T-helper 1 cell (primary cell): ENCODE results near the gene CFHR2.
"Not testable (repeated sequence)": the region's sequence is repeated elsewhere in the genome, so short reads cannot be mapped to it uniquely, and the experiment has no call there.

Experiments
- DNase-seq, 5 donors: peaks; one replicate each; pipeline ENCODE4 v3.0.0-alpha.2; 2012 to 2020
- total RNA-seq, 4 donors: gene quantifications; one replicate each; lab custom pipeline; 2026; lab: John Stamatoyannopoulos, UW

The CFHR2 gene
- 0 reads per million in 4 donors for total RNA-seq

- DNase-seq, result not testable (repeated sequence)
Measured at GRCh38 chr1:196943568-196943967, at the start of gene CFHR2. Gene CFHR2, plus strand, starts transcription at chr1:196943738. Its CDS starts 143 bp downstream, at chr1:196943881.

- no peak for DNase-seq
Measured at GRCh38 chr1:196896355-196896754, 47.2 kb upstream of the CFHR2 start.

- no peak for DNase-seq
Measured at GRCh38 chr1:196897158-196897828, 46.2 kb upstream of the CFHR2 start.

GRCh38 chr1:196902344-196902743, 41.2 kb upstream of the CFHR2 start:
- no peak for DNase-seq

GRCh38 chr1:196910215-196910614, 33.3 kb upstream of the CFHR2 start:
- DNase-seq, result no peak

GRCh38 chr1:196912283-196912682, 31.3 kb upstream of the CFHR2 start:
- DNase-seq, result not testable (repeated sequence)

- DNase-seq, result not testable (repeated sequence)
Measured at GRCh38 chr1:196926839-196927238, 16.7 kb upstream of the CFHR2 start.

GRCh38 chr1:196932853-196933252, 10.7 kb upstream of the CFHR2 start:
- not testable (repeated sequence) for DNase-seq

- DNase-seq, result no peak
Measured at GRCh38 chr1:196933531-196934189, 9.9 kb upstream of the CFHR2 start.

- DNase-seq, result not testable (repeated sequence)
Measured at GRCh38 chr1:196941474-196941873, 2.1 kb upstream of the CFHR2 start.

- DNase-seq, result no peak
Measured at GRCh38 chr1:196951711-196952394, 8.3 kb downstream of the CFHR2 start.

- no peak for DNase-seq
Measured at GRCh38 chr1:196954778-196955177, 11.2 kb downstream of the CFHR2 start.

GRCh38 chr1:196955926-196956325, 12.4 kb downstream of the CFHR2 start:
- DNase-seq, result no peak

- no peak for DNase-seq
Measured at GRCh38 chr1:196960854-196961253, 17.3 kb downstream of the CFHR2 start.

- no peak for DNase-seq
Measured at GRCh38 chr1:196970182-196970581, 26.6 kb downstream of the CFHR2 start.

GRCh38 chr1:196976278-196976677, 32.7 kb downstream of the CFHR2 start:
- no peak for DNase-seq

GRCh38 chr1:196977278-196977677, 33.7 kb downstream of the CFHR2 start, which contains the start of gene CFHR5:
Gene CFHR5, plus strand, starts transcription at chr1:196977556. Its CDS starts 109 bp downstream, at chr1:196977665.
- DNase-seq, result no peak

- no peak for DNase-seq
Measured at GRCh38 chr1:196980859-196981258, 37.3 kb downstream of the CFHR2 start.

GRCh38 chr1:196982247-196982646, 38.7 kb downstream of the CFHR2 start:
- not testable (repeated sequence) for DNase-seq

- not testable (repeated sequence) for DNase-seq
Measured at GRCh38 chr1:196991919-196992651, 48.5 kb downstream of the CFHR2 start.

- no peak for DNase-seq
Measured at GRCh38 chr1:196993916-196994315, 50.4 kb downstream of the CFHR2 start.

- no peak for DNase-seq
Measured at GRCh38 chr1:196997423-196997822, 53.9 kb downstream of the CFHR2 start.

- DNase-seq, result no peak
Measured at GRCh38 chr1:197001828-197002227, 58.3 kb downstream of the CFHR2 start.
